Sigmoid colon (tissue), 7 donors: ENCODE results near the gene ACTR5. TPM values are rescaled to one million over a fixed set of nuclear protein-coding genes. Genes with fewer than 3 reads are reported as not detected.

ENCODE experiments used
- DNase-seq: peaks from one replicate; pipeline ENCODE4 v3.0.0-alpha.2; 2019
- H3K27ac ChIP-seq, 4 donors: fragments of 200-600 bp; sonication (generic); one replicate each; pipeline ENCODE4 v1.5.1; 2016 to 2019; ENCODE audit warnings: mild to moderate bottlenecking in 1 of 4
- H3K27me3 ChIP-seq, 3 donors: fragments of 200-600 bp; sonication (generic); one replicate each; pipeline ENCODE4 v1.5.1; 2019; ENCODE audit warnings: mild to moderate bottlenecking in 1 of 3
- H3K36me3 ChIP-seq, 4 donors: fragments of 200-600 bp; sonication (generic); one replicate each; pipeline ENCODE4 v1.5.1; 2016 to 2019
- H3K4me1 ChIP-seq, 4 donors: fragments of 200-600 bp; sonication (generic); one replicate each; pipeline ENCODE4 v1.5.1; 2017 to 2019
- H3K4me3 ChIP-seq, 4 donors: fragments of 200-600 bp; sonication (generic); one replicate each; pipeline ENCODE4 v1.5.1; 2017 to 2019; ENCODE audit warnings: mild to moderate bottlenecking in 2 of 4, moderate library complexity in 1 of 4
- H3K9me3 ChIP-seq, 4 donors: fragments of 200-600 bp in 3 of 4; sonication (generic) in 3 of 4; one replicate each; pipeline versions ENCODE4 v1.5.1 to v1.6.1; 2013 to 2019
- EP300 ChIP-seq, 4 donors: sonication (generic); formaldehyde crosslinking; IDR thresholded peaks; one replicate each; pipeline ENCODE4 v1.6.1; 2017; ENCODE audit warnings: antibody characterized with exemption in 4 of 4
- POLR2A ChIP-seq, 2 donors: fragments of 450-650 bp; IDR thresholded peaks; one replicate each; pipeline ENCODE4 v1.6.1; 2016; ENCODE audit warnings: antibody characterized with exemption in 2 of 2, mild to moderate bottlenecking in 2 of 2, moderate library complexity in 2 of 2
- POLR2AphosphoS5 ChIP-seq, 4 donors: sonication (generic); formaldehyde crosslinking; IDR thresholded peaks; one replicate each; pipeline ENCODE4 v1.6.1; 2017; ENCODE audit warnings: antibody characterized with exemption in 4 of 4
- WGBS, 2 donors: extraction: QIAGEN DNeasy Blood & Tissue Kit; methylation state at CpG; one replicate each; pipeline ENCODE4 v1.1.7; 2013; 5-methylcytosine and 5-hydroxymethylcytosine counted together
- intact Hi-C: fragments of 100-400 bp; cut with DNase I; formaldehyde crosslinking; loops from one replicate; pipeline ENCODE4 v1.15.1; 2023
- polyA plus RNA-seq, 3 donors: library from polyadenylated mRNA; stranded (reverse); fragments of 200-250 nt; gene quantifications; one replicate each; pipeline ENCODE4 v1.2.3, GENCODE V29; 2013
- small RNA-seq, 3 donors: library from RNA; depleted of rRNA; stranded (forward); fragments of <200 nt; gene quantifications; one replicate each; pipeline ENCODE3, GENCODE V24; 2016
- total RNA-seq, 4 donors: library from RNA; depleted of rRNA; stranded (reverse); fragments of >200 nt; gene quantifications; one replicate each; pipeline ENCODE4 v1.1.0, GENCODE V29; 2016
- TF ChIP-seq, protein P1 (sequence below), 4 experiments: fragments of 450-650 bp in 3 of 4; fragments of 200-600 bp in 1 of 4; IDR thresholded peaks; one replicate each; pipeline ENCODE4 v1.5.1; 2016 to 2019; ENCODE audit warnings: antibody characterized with exemption in 4 of 4, mild to moderate bottlenecking in 3 of 4, moderate library complexity in 2 of 4
- donor health status: healthy with polysubstance abuse.
- donor health status: Bipolar disorder and iron deficiency.
- donor health status: healthy.

ACTR5 gene
- total and polyA plus RNA-seq, 7 donors, result 1.8 to 10.0 (median 6.4) TPM

DNA sequence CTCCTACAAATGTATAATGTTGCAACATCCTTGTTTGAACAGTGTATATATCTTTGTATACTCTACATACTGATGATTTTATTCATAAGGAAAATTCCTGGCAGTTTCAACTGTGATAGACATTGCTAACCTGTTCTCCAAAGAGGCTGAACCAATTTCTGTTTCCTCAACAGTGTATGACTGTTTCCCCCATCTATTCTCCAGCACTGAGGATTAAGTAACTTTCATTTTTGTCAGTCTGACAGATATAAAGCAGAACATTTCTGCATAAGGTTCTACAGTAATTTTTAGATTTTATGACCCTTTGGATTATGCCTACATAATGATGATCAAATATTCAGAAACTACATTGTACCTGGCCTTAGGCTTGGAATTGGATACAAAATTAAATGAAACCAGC, 67.2 kb downstream of the ACTR5 start:
- H3K4me1 ChIP-seq, result no peaks in the 10 kb centered on the region
- intact Hi-C loops, result no loop called here
- no peak overlapping the region for H3K27ac ChIP-seq
- DNase-seq, result no peak
- no peaks in the 10 kb centered on the region for H3K9me3 ChIP-seq
- H3K36me3 ChIP-seq, result no peaks in the 10 kb centered on the region
- no peaks in the 10 kb centered on the region for H3K27me3 ChIP-seq
- H3K4me3 ChIP-seq, result no peak overlapping the region
- TF ChIP-seq POLR2AphosphoS5 (IDR thresholded peaks at IDR 0.05) (no peak), POLR2A (IDR thresholded peaks at IDR 0.05) (no peak), EP300 (IDR thresholded peaks at IDR 0.05) (no peak)
- TF ChIP-seq, protein P1, sequence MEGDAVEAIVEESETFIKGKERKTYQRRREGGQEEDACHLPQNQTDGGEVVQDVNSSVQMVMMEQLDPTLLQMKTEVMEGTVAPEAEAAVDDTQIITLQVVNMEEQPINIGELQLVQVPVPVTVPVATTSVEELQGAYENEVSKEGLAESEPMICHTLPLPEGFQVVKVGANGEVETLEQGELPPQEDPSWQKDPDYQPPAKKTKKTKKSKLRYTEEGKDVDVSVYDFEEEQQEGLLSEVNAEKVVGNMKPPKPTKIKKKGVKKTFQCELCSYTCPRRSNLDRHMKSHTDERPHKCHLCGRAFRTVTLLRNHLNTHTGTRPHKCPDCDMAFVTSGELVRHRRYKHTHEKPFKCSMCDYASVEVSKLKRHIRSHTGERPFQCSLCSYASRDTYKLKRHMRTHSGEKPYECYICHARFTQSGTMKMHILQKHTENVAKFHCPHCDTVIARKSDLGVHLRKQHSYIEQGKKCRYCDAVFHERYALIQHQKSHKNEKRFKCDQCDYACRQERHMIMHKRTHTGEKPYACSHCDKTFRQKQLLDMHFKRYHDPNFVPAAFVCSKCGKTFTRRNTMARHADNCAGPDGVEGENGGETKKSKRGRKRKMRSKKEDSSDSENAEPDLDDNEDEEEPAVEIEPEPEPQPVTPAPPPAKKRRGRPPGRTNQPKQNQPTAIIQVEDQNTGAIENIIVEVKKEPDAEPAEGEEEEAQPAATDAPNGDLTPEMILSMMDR (IDR thresholded peaks at IDR 0.05), result no peak

DNA sequence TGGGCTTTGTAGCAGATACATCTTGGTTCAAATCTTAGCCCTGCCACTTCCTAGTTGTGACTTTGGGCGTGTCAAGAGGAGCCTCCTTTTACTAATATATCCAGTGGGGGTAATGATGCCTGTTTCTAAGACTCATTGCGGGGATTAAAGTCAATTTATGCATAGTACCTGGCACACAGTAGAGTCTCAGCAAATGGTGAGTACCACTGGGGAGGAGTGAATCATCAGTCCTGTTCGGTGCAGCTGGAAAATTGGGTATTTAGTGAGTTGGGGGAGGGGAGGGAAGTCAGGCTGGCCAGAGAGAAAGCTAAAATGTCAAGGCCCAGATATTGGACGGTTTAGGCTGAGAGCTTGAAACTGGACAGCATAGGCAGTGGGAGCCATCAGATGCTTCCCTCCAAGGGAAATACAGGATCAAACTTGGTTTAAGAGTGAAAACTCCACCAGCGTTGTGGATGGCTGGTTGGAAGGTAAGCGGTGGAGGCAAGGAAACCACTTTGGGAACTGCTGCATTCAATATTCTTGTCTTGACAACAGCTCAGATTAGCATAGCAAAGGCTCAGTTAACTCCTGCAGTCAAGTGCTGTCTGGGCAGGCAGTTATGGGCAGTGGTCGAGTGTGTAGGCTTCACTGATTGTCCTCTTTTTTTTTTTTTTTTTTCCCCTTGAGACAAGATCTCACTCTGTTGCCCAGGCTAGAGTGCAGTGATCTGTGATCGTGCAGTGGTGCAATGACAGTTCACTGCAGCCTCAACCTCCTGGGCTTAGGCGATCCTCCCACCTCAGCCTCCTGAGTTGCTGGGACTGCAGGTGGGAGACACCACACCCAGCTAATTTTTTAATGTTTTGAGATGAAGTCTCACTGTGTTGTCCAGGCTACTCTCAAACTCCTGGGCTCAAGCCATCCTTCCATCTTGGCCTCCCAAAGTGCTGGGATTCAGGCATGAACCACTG, 70.1 kb downstream of the ACTR5 start:
- H3K9me3 ChIP-seq, result peaks cover 0 to 4% (median 0%) of the 10 kb centered on the region in 4 donors
- no peaks in the 10 kb centered on the region for H3K36me3 ChIP-seq
- intact Hi-C loops, result no loop called here
- no peak overlapping the region for H3K4me3 ChIP-seq
- WGBS, 2 donors, result 74 to 82% methylated on average over 9 of the region's 9 CpGs
- no peak for TF ChIP-seq POLR2A (IDR thresholded peaks at IDR 0.05)
- TF ChIP-seq EP300 (IDR thresholded peaks at IDR 0.05), result no peak
- TF ChIP-seq POLR2AphosphoS5 (IDR thresholded peaks at IDR 0.05), result no peak
- TF ChIP-seq, protein P1 (IDR thresholded peaks at IDR 0.05), result no peak
- H3K4me1 ChIP-seq, result no peaks in the 10 kb centered on the region
- no peak for DNase-seq
- H3K27ac ChIP-seq, result no peak overlapping the region
- H3K27me3 ChIP-seq, result no peaks in the 10 kb centered on the region

Small RNA genes within 50 kb of the gene (small RNA-seq; reads per million reads assigned to genes)
- 0 reads per million in 3 donors for gene RF00017

Other genes with a start within 250 kb of the ACTR5 start
- not detected for gene ADIG, start 167.3 kb upstream of the ACTR5 start, total RNA-seq
- not detected for gene ADIG, start 167.3 kb upstream of the ACTR5 start, polyA plus RNA-seq
- gene ARHGAP40, start 146.7 kb upstream of the ACTR5 start, total RNA-seq, result not detected
- not detected for gene ARHGAP40, start 146.7 kb upstream of the ACTR5 start, polyA plus RNA-seq
- not detected for gene SLC32A1, start 24.0 kb upstream of the ACTR5 start, total RNA-seq
- gene SLC32A1, start 24.0 kb upstream of the ACTR5 start, polyA plus RNA-seq, result under 1 TPM in 1 of 3 donors, not detected in 2; 0.06 TPM
- 1 to 10 TPM; 2.3 to 4.2 (median 3.8) TPM for gene PPP1R16B, start 57.2 kb downstream of the ACTR5 start, total RNA-seq
- gene PPP1R16B, start 57.2 kb downstream of the ACTR5 start, polyA plus RNA-seq, result 10 to 100 TPM in 1 of 3 donors, 1 to 10 TPM in 1, under 1 TPM in 1; 0.92 to 21.7 (median 1.2) TPM
- gene FAM83D, start 178.0 kb downstream of the ACTR5 start, total RNA-seq, result 100 to 1,000 TPM in 1 of 4 donors, 10 to 100 TPM in 3; 14.3 to 291 (median 57.8) TPM
- 10 to 100 TPM in 1 of 3 donors, 1 to 10 TPM in 2; 1.2 to 14.9 (median 4.9) TPM for gene FAM83D, start 178.0 kb downstream of the ACTR5 start, polyA plus RNA-seq
- 10 to 100 TPM; 16.1 to 33.2 (median 18.3) TPM for gene DHX35, start 213.9 kb downstream of the ACTR5 start, total RNA-seq
- 10 to 100 TPM in 2 of 3 donors, 1 to 10 TPM in 1; 8.8 to 12.0 (median 10.3) TPM for gene DHX35, start 213.9 kb downstream of the ACTR5 start, polyA plus RNA-seq